HG03139 (cell line): ENCODE measurements around the gene DOP1B.
"Not testable (repeated sequence)": the region's sequence is repeated elsewhere in the genome, so short reads cannot be mapped to it uniquely, and the experiment has no call there.

Source experiments
- ATAC-seq: cut with Tn5 transposase; IDR thresholded peaks from one replicate; pipeline ENCODE4 v1.9.1; 2021; ENCODE audit not compliant: unreplicated experiment

DOP1B gene

GRCh38 chr21:36170823-36171222 is 14.2 kb downstream of the DOP1B start:
- ATAC-seq = no peak

GRCh38 chr21:36171336-36171735 is 14.7 kb downstream of the DOP1B start:
- no peak for ATAC-seq

- ATAC-seq = no peak
Observed at GRCh38 chr21:36171741-36172331, 15.2 kb downstream of the DOP1B start.

GRCh38 chr21:36174780-36175179 is 18.2 kb downstream of the DOP1B start:
- no peak for ATAC-seq

- no peak for ATAC-seq
Observed at GRCh38 chr21:36175771-36176565, 19.3 kb downstream of the DOP1B start.

GRCh38 chr21:36178349-36178748 is 21.7 kb downstream of the DOP1B start:
- no peak for ATAC-seq

GRCh38 chr21:36179145-36179544 is 22.5 kb downstream of the DOP1B start:
- ATAC-seq = no peak

- no peak for ATAC-seq
Observed at GRCh38 chr21:36180963-36181362, 24.3 kb downstream of the DOP1B start.

GRCh38 chr21:36183144-36183795 is 26.6 kb downstream of the DOP1B start:
- ATAC-seq = no peak

GRCh38 chr21:36184545-36184944 is 27.9 kb downstream of the DOP1B start:
- ATAC-seq = no peak

GRCh38 chr21:36185523-36185922 is 28.9 kb downstream of the DOP1B start:
- no peak for ATAC-seq

GRCh38 chr21:36186081-36186480 is 29.5 kb downstream of the DOP1B start:
- ATAC-seq = no peak

GRCh38 chr21:36186506-36187399 is 30.1 kb downstream of the DOP1B start:
- ATAC-seq = no peak

- no peak for ATAC-seq
Observed at GRCh38 chr21:36188081-36188681, 31.6 kb downstream of the DOP1B start.

GRCh38 chr21:36188937-36189336 is 32.3 kb downstream of the DOP1B start:
- no peak for ATAC-seq

- no peak for ATAC-seq
Observed at GRCh38 chr21:36190736-36191135, 34.1 kb downstream of the DOP1B start.

- no peak for ATAC-seq
Observed at GRCh38 chr21:36193200-36193599, 36.6 kb downstream of the DOP1B start.

GRCh38 chr21:36194024-36194423 is 37.4 kb downstream of the DOP1B start:
- ATAC-seq = no peak

GRCh38 chr21:36195613-36196012 is 39.0 kb downstream of the DOP1B start:
- no peak for ATAC-seq

- no peak for ATAC-seq
Observed at GRCh38 chr21:36199021-36199420, 42.4 kb downstream of the DOP1B start.

GRCh38 chr21:36199575-36199974 is 43.0 kb downstream of the DOP1B start:
- ATAC-seq = not testable (repeated sequence)
